OCI-LY7 (cell line): ENCODE results near the gene FIGNL1.

Experiments used
- EZH2phosphoT487 ChIP-seq: fragments of 200-600 bp; sonication (generic); IDR thresholded peaks from 2 replicates; pipeline ENCODE4 v1.6.1; 2018; ENCODE audit warnings: low read depth, borderline replicate concordance, mild to moderate bottlenecking, mixed run types, antibody characterized with exemption, low read length, moderate library complexity, mixed read lengths
- TF ChIP-seq, protein P1 (sequence below): fragments of 200-600 bp; sonication (generic); conservative IDR thresholded peaks from 2 replicates; pipeline ENCODE4 v1.5.1; 2014; ENCODE audit warnings: mild to moderate bottlenecking, antibody characterized with exemption, low read length, moderate library complexity, mixed read lengths

DNA sequence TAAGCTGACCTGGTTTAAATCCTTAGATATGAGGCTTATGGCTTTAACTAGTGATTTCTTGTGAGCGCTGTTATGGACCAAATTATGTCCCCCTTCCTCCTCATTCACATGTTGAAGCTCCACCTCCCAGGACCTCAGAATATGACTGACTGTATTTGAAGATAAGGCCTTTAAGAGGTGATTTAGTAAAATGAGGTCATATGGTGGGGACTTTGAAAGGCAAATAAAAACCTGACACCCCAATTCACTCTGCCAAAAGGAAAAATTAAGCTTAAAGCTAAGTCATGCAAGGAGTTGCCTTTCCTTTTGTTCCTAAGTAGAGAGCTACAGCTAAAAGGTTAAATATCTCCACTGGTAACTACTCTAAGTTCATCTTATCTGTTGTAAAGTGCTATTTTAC lies 36.4 kb upstream of the FIGNL1 start:
- TF ChIP-seq, protein P1, sequence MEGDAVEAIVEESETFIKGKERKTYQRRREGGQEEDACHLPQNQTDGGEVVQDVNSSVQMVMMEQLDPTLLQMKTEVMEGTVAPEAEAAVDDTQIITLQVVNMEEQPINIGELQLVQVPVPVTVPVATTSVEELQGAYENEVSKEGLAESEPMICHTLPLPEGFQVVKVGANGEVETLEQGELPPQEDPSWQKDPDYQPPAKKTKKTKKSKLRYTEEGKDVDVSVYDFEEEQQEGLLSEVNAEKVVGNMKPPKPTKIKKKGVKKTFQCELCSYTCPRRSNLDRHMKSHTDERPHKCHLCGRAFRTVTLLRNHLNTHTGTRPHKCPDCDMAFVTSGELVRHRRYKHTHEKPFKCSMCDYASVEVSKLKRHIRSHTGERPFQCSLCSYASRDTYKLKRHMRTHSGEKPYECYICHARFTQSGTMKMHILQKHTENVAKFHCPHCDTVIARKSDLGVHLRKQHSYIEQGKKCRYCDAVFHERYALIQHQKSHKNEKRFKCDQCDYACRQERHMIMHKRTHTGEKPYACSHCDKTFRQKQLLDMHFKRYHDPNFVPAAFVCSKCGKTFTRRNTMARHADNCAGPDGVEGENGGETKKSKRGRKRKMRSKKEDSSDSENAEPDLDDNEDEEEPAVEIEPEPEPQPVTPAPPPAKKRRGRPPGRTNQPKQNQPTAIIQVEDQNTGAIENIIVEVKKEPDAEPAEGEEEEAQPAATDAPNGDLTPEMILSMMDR: no peak
- TF ChIP-seq EZH2phosphoT487: no peak
